A673 (cell line): ENCODE data around the gene PHACTR3.

Source experiments
- EZH2 ChIP-seq: fragments of 200-600 bp; sonication (generic); IDR thresholded peaks from 2 replicates; pipeline ENCODE4 v1.6.1; 2017; ENCODE audit warnings: borderline replicate concordance, low read depth, mild to moderate bottlenecking, mixed read lengths, antibody characterized with exemption, low read length; ENCODE audit not compliant: poor library complexity, severe bottlenecking
- TF ChIP-seq, protein P1 (sequence below): fragments of 300-800, 200-600 bp; sonication (generic); conservative IDR thresholded peaks from 2 replicates; pipeline ENCODE4 v1.5.1; 2017; ENCODE audit warnings: low read depth, mild to moderate bottlenecking, antibody characterized with exemption, low read length, moderate library complexity, mixed read lengths

DNA sequence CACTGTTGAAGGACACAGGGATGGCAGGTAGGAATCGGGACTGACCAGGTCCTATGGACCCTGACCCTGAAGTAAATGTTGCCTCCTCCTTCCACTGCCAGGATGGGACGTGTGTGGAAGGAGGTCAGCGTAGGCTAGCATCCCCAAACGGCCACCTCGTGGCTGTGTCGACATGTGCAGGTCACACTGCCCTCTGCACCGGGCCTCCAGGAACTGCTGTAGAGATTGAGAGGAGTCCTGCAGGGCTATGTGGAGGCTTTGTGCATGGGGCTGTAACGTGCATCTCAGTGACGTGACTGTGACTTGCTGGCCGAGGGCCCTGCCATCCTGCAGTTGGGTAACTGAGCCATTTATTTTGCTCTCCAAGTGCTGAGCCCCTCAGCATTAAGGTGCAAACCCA lies 149.5 kb downstream of the PHACTR3 start:
- TF ChIP-seq, protein P1, sequence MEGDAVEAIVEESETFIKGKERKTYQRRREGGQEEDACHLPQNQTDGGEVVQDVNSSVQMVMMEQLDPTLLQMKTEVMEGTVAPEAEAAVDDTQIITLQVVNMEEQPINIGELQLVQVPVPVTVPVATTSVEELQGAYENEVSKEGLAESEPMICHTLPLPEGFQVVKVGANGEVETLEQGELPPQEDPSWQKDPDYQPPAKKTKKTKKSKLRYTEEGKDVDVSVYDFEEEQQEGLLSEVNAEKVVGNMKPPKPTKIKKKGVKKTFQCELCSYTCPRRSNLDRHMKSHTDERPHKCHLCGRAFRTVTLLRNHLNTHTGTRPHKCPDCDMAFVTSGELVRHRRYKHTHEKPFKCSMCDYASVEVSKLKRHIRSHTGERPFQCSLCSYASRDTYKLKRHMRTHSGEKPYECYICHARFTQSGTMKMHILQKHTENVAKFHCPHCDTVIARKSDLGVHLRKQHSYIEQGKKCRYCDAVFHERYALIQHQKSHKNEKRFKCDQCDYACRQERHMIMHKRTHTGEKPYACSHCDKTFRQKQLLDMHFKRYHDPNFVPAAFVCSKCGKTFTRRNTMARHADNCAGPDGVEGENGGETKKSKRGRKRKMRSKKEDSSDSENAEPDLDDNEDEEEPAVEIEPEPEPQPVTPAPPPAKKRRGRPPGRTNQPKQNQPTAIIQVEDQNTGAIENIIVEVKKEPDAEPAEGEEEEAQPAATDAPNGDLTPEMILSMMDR: no peak
- no peak for TF ChIP-seq EZH2
